Measurements from ENCODE around the gene GABBR2. TPM values are rescaled to one million over a fixed set of nuclear protein-coding genes. Genes with fewer than 3 reads are reported as not detected.

Gene GABBR2
- total and polyA plus RNA-seq, 2 of the 8 experiments (the other 6 are each of a cell fraction or from before 2014, with no cell fraction given), result 0.50 to 1.2 TPM

- DNase-seq (ENCODE audit: low read depth in 1 of 2, low spot score in 2 of 2), result no peak
- H2BK120ac ChIP-seq (replicated peaks; ENCODE audit: low read depth, low read length), result no peak overlapping the region
- no peaks in the 10 kb centered on the region for H3K79me2 ChIP-seq (ENCODE audit: control insufficient read depth in 1 of 2, insufficient read depth in 2 of 2, low read length in 2 of 2)
- no peak overlapping the region for H2AK5ac ChIP-seq (ENCODE audit: low read depth, low read length)
- no peaks in the 10 kb centered on the region for H3K4me1 ChIP-seq (replicated peaks in 1 of 4; ENCODE audit: control insufficient read depth in 3 of 4, insufficient read depth in 4 of 4, low read length in 3 of 4)
- no peaks in the 10 kb centered on the region for H3K9me3 ChIP-seq (ENCODE audit: insufficient read depth in 2 of 2, low read depth in 1 of 2, low read length in 1 of 2)
- peaks cover 0 to 1% of the 10 kb centered on the region in 2 experiments for H4K20me1 ChIP-seq (replicated peaks in 1 of 2; ENCODE audit: control insufficient read depth in 1 of 2, insufficient read depth in 2 of 2, low read length in 2 of 2)
- H3K23me2 ChIP-seq (ENCODE audit: low read depth, low read length), result no peaks in the 10 kb centered on the region; the same call in 1 of the 2 replicates
- no peak overlapping the region for H3K14ac ChIP-seq (ENCODE audit: insufficient read length)
- ChIA-PET CTCF (ENCODE audit: partially characterized antibody) (interaction anchor here (0.6 kb wide), 1 partner anchor 202 kb away, joined by 3 read pairs; no protein-coding TSS in a partner anchor), POLR2A (ENCODE audit: partially characterized antibody) (interaction anchor here (0.6 kb wide), 2 partner anchors 46 to 462 kb away, joined by 3 read pairs; no protein-coding TSS in a partner anchor)
- no peak for FAIRE-seq
- H3K18ac ChIP-seq (ENCODE audit: extremely low read depth, low read length), result no peak overlapping the region
- H3K36me3 ChIP-seq (ENCODE audit: control insufficient read depth in 2 of 4, insufficient read depth in 4 of 4, low read length in 3 of 4), result no peaks in the 10 kb centered on the region
- no peak overlapping the region for H2BK5ac ChIP-seq (ENCODE audit: low read depth, low read length)
- no peak overlapping the region for H3K23ac ChIP-seq (ENCODE audit: insufficient read length)
- WGBS, 2 experiments (ENCODE audit: extremely low coverage in 1 of 2, insufficient coverage in 1 of 2, insufficient read length in 1 of 2, insufficient replicate concordance in 2 of 2, low coverage in 1 of 2, low lambda C conversion rate in 2 of 2, missing lambda C conversion rate in 1 of 2), result 96% methylated on average over 4 of the region's 4 CpGs; no CpG with 5 or more reads in 1 of the 2 experiments
- no peak overlapping the region for H3K56ac ChIP-seq (replicated peaks; ENCODE audit: insufficient read length, low read depth, low read length)
- H4K91ac ChIP-seq (replicated peaks; ENCODE audit: insufficient read length, low read length), result no peak overlapping the region
- no peaks in the 10 kb centered on the region for H3K79me1 ChIP-seq (ENCODE audit: low read depth, low read length)
- no peak overlapping the region for H2BK20ac ChIP-seq (ENCODE audit: low read length)
- no peak overlapping the region for H3K4me2 ChIP-seq (ENCODE audit: insufficient read depth in 1 of 2, low read depth in 2 of 2, low read length in 2 of 2)
- no peak overlapping the region for H4K5ac ChIP-seq (ENCODE audit: insufficient read length, low read depth, low read length)
- no peak overlapping the region for H3K4me3 ChIP-seq (ENCODE audit: extremely low read depth in 1 of 4, insufficient read depth in 2 of 4, low read depth in 3 of 4, low read length in 4 of 4)
- H2AFZ ChIP-seq (ENCODE audit: low read length), result no peak overlapping the region
- no peak overlapping the region for H3K4ac ChIP-seq (replicated peaks; ENCODE audit: insufficient read length, low read depth, low read length)
- H3K27ac ChIP-seq (ENCODE audit: low read depth, low read length), result no peak overlapping the region
- H4K8ac ChIP-seq (ENCODE audit: extremely low read depth, insufficient read depth, low read length), result no peak overlapping the region; the same call in 1 of the 2 replicates
- no peaks in the 10 kb centered on the region for H3K27me3 ChIP-seq (replicated peaks in 1 of 4; ENCODE audit: control insufficient read depth in 3 of 4, extremely low read depth in 1 of 4, insufficient read depth in 3 of 4, low read length in 3 of 4)
- H2BK12ac ChIP-seq (ENCODE audit: low read depth, low read length), result no peak overlapping the region
- H3K9ac ChIP-seq (replicated peaks in 1 of 4; ENCODE audit: extremely low read depth in 1 of 4, low read depth in 3 of 4, low read length in 3 of 4), result no peak overlapping the region
- no peak overlapping the region for H2BK15ac ChIP-seq (ENCODE audit: low read length)
- TF ChIP-seq TAF7 (optimal IDR thresholded peaks at IDR 0.05; ENCODE audit: borderline replicate concordance, low read depth, low read length) (no peak), ASH2L (IDR thresholded peaks at IDR 0.05; ENCODE audit: low read length) (no peak), SAP30 (IDR thresholded peaks at IDR 0.05; ENCODE audit: insufficient read depth, insufficient replicate concordance, low read length) (no peak), RBBP5 (IDR thresholded peaks at IDR 0.05; ENCODE audit: borderline replicate concordance, low read depth, low read length) (no peak), ATF2 (IDR thresholded peaks at IDR 0.05; ENCODE audit: low read length) (no peak), PHF8 (conservative IDR thresholded peaks at IDR 0.05; ENCODE audit: low read depth, low read length) (no peak), EZH2 (IDR thresholded peaks at IDR 0.05; ENCODE audit: low read depth, low read length, severe bottlenecking) (no peak), USF2 (IDR thresholded peaks at IDR 0.05; ENCODE audit: low read length) (no peak), TEAD4 (IDR thresholded peaks at IDR 0.05; ENCODE audit: low read depth, low read length) (no peak), SUZ12 (IDR thresholded peaks at IDR 0.05; ENCODE audit: low read length) (no peak)
Observed at GRCh38 chr9:98321269-98321668, 387.5 kb downstream of the GABBR2 start.

All from H1 (cell line).